Hepatocyte (in vitro differentiated cells): ENCODE data around the gene OGFR. TPM values are rescaled to one million over a fixed set of nuclear protein-coding genes. Genes with fewer than 3 reads are reported as not detected.
A peak's percentile ranks its signal among the peaks of the same experiment; 100 is the strongest.

ENCODE experiments used
- DNase-seq: peaks from one replicate; pipeline ENCODE4 v3.0.0-alpha.2; 2016; ENCODE audit warnings: low spot score
- H2AFZ ChIP-seq: fragments of 200-600 bp; sonication (generic); 2 replicates; pipeline ENCODE4 v1.6.0; 2016; ENCODE audit warnings: antibody characterized with exemption, mild to moderate bottlenecking
- H3K27ac ChIP-seq: fragments of 200-600 bp; sonication (generic); 2 replicates; pipeline ENCODE4 v1.5.1; 2016; ENCODE audit warnings: mild to moderate bottlenecking
- H3K27me3 ChIP-seq: fragments of 200-600 bp; sonication (generic); 2 replicates; pipeline ENCODE4 v1.6.1; 2016
- H3K36me3 ChIP-seq: fragments of 200-600 bp; sonication (generic); replicated peaks from 2 replicates; pipeline ENCODE4 v1.5.1; 2016; ENCODE audit warnings: low read depth; ENCODE audit not compliant: insufficient read depth
- H3K4me1 ChIP-seq: fragments of 200-600 bp; sonication (generic); 2 replicates; pipeline ENCODE4 v1.5.1; 2016; ENCODE audit warnings: mild to moderate bottlenecking, moderate library complexity; ENCODE audit not compliant: insufficient read depth
- H3K4me2 ChIP-seq: fragments of 200-600 bp; sonication (generic); 2 replicates; pipeline ENCODE4 v1.6.0; 2016
- H3K4me3 ChIP-seq: fragments of 200-600 bp; sonication (generic); 2 replicates; pipeline ENCODE4 v1.5.1; 2016; ENCODE audit warnings: mild to moderate bottlenecking
- H3K79me2 ChIP-seq: fragments of 200-600 bp; sonication (generic); 2 replicates; pipeline ENCODE4 v1.6.0; 2017; ENCODE audit warnings: mild to moderate bottlenecking
- H3K9me2 ChIP-seq: fragments of 200-600 bp; sonication (generic); replicated peaks from 2 replicates; pipeline ENCODE4 v1.6.0; 2017; ENCODE audit warnings: mild to moderate bottlenecking; ENCODE audit not compliant: insufficient read depth
- H3K9me3 ChIP-seq: fragments of 200-600 bp; sonication (generic); 2 replicates; pipeline ENCODE4 v1.5.1; 2016; ENCODE audit warnings: low read depth, mild to moderate bottlenecking
- H4K20me1 ChIP-seq: fragments of 200-600 bp; sonication (generic); 2 replicates; pipeline ENCODE4 v1.6.0; 2016; ENCODE audit warnings: mild to moderate bottlenecking; ENCODE audit not compliant: insufficient read depth, poor library complexity, severe bottlenecking
- CTCF ChIP-seq: fragments of 200-600 bp; sonication (generic); IDR thresholded peaks from 2 replicates; pipeline ENCODE4 v1.5.1; 2016; ENCODE audit warnings: antibody characterized with exemption, mild to moderate bottlenecking; ENCODE audit not compliant: poor library complexity
- EZH2 ChIP-seq: fragments of 200-600 bp; sonication (generic); IDR thresholded peaks from 2 replicates; pipeline ENCODE4 v1.6.1; 2016; ENCODE audit warnings: antibody characterized with exemption, mild to moderate bottlenecking, borderline replicate concordance
- EZH2phosphoT487 ChIP-seq: fragments of 200-600 bp; sonication (generic); IDR thresholded peaks from one replicate; pipeline ENCODE4 v1.6.1; 2018; ENCODE audit warnings: antibody characterized with exemption, mild to moderate bottlenecking, low read depth, moderate library complexity; ENCODE audit not compliant: unreplicated experiment, severe bottlenecking
- WGBS: methylation state at CpG from one replicate; pipeline ENCODE4 v1.1.6; 2016; ENCODE audit warnings: low lambda C conversion rate; ENCODE audit errors: missing lambda C conversion rate; 5-methylcytosine and 5-hydroxymethylcytosine counted together
- polyA plus RNA-seq: library from polyadenylated mRNA; unstranded; fragments of >200 nt; fragmentation: Nextera tagmentation; extraction: Ambion mirVana; gene quantifications from 2 replicates; pipeline ENCODE4 v1.2.1, GENCODE V29; 2016
- total RNA-seq: library from RNA; depleted of rRNA; stranded (reverse); fragments of >200 nt; gene quantifications from 2 replicates; pipeline ENCODE4 v1.2.3, GENCODE V29; 2014

Gene OGFR
- total and polyA plus RNA-seq, 2 experiments from 2014 or later: 47.6 to 80.8 TPM

DNA sequence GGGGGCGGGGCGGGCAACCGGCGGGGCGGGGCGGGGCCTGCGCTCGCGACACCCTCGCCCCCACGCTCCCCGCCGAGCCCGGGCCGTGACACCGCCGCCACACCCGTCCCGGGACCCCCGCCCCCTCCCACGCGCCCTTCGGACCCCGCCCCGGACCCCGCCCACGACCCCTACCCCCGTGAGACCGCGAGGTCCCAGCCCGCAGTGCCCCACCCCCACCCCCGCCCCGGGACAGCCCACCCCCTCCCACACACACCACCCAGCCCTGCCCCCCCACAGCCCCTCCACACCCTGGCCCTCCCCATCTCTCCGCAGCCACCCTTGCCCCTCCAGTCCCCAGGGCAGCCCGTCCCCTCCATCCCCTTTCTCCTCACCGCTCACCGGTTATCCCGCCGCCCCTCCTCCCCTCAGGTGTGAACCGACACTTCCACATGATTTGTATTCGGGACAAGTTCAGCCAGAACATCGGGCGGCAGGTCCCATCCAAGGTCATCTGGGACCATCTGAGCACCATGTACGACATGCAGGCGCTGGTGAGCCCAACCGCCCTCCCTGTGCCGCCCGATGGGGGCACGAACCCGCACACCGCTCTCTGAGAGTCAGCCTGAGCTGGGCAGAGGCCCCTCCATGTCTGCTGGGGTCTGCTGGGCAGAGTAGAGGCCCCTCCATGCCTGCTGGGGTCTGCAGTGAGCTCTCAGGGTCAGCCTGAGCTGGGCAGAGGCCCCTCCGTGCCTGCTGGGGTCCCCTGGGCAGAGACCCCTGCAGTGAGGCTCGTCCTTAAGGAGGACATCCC lies 7.7 kb upstream of the OGFR start:
- 54% methylated on average over 14 of the region's 53 CpGs for WGBS
- peak; percentile 35 for DNase-seq
- Histone ChIP-seq H3K4me2 (peak overlapping the region; percentile 85), H3K4me3 (peak overlapping the region; percentile 94), H3K4me1 (peaks cover 17% of the 10 kb centered on the region), H3K79me2 (peaks cover 5% of the 10 kb centered on the region), H3K9me3 (no peaks in the 10 kb centered on the region), H3K27me3 (no peaks in the 10 kb centered on the region), H4K20me1 (no peaks in the 10 kb centered on the region), H3K9me2 (no peaks in the 10 kb centered on the region), H2AFZ (peak overlapping the region; percentile 79), H3K36me3 (no peaks in the 10 kb centered on the region), H3K27ac (no peak overlapping the region)
- no peak for TF ChIP-seq CTCF
- TF ChIP-seq EZH2: no peak
- TF ChIP-seq EZH2phosphoT487: no peak

- DNase-seq: peak; percentile 37
- Histone ChIP-seq H4K20me1 (no peaks in the 10 kb centered on the region), H3K9me3 (no peaks in the 10 kb centered on the region), H3K36me3 (no peaks in the 10 kb centered on the region), H3K79me2 (peaks cover 5% of the 10 kb centered on the region), H3K27ac (no peak overlapping the region), H3K4me2 (peak overlapping the region; percentile 85), H3K4me1 (peaks cover 17% of the 10 kb centered on the region), H3K9me2 (no peaks in the 10 kb centered on the region), H3K4me3 (no peak overlapping the region), H2AFZ (no peak overlapping the region), H3K27me3 (no peaks in the 10 kb centered on the region)
- TF ChIP-seq EZH2phosphoT487: no peak
- TF ChIP-seq EZH2: no peak
- TF ChIP-seq CTCF: no peak
- WGBS: 91% methylated on average over 26 of the region's 26 CpGs
These were observed 6.7 kb upstream of the OGFR start for GRCh38 chr20:62797671-62798532.

DNA sequence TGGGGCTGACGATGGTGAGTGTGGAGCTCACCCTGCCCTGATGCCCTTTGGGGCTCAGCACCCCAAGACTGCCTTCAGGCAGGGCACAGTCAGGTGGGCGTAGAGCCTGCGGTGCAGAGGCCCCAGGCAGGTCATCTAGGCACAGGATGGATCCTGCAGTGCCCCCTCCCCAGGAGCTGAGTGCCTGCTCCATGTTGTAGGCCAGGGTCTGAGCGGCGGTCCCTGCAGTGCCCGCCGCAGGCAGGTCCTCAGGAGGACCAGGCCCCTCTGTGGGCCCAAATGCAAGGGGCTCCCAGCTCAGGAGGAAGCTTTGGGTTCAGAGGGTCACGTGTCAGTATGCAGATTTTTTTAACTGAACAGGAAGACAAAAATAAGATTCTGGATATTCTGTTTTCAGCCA lies 5.6 kb upstream of the OGFR start:
- Histone ChIP-seq H3K4me1 (peaks cover 17% of the 10 kb centered on the region), H3K27ac (no peak overlapping the region), H3K9me3 (no peaks in the 10 kb centered on the region), H3K4me3 (no peak overlapping the region), H3K9me2 (no peaks in the 10 kb centered on the region), H3K79me2 (peaks cover 5% of the 10 kb centered on the region), H4K20me1 (no peaks in the 10 kb centered on the region), H3K27me3 (no peaks in the 10 kb centered on the region), H3K4me2 (no peak overlapping the region), H2AFZ (no peak overlapping the region), H3K36me3 (no peaks in the 10 kb centered on the region)
- WGBS: over 99% methylated on average over 8 of the region's 8 CpGs
- DNase-seq: no peak
- TF ChIP-seq EZH2phosphoT487: no peak
- TF ChIP-seq EZH2: no peak
- TF ChIP-seq CTCF: no peak
